Measurements from ENCODE around the gene POMT1.

GRCh38 chr9:131461166-131461565, 41.6 kb upstream of the POMT1 start:
- TF ChIP-seq, protein P1, sequence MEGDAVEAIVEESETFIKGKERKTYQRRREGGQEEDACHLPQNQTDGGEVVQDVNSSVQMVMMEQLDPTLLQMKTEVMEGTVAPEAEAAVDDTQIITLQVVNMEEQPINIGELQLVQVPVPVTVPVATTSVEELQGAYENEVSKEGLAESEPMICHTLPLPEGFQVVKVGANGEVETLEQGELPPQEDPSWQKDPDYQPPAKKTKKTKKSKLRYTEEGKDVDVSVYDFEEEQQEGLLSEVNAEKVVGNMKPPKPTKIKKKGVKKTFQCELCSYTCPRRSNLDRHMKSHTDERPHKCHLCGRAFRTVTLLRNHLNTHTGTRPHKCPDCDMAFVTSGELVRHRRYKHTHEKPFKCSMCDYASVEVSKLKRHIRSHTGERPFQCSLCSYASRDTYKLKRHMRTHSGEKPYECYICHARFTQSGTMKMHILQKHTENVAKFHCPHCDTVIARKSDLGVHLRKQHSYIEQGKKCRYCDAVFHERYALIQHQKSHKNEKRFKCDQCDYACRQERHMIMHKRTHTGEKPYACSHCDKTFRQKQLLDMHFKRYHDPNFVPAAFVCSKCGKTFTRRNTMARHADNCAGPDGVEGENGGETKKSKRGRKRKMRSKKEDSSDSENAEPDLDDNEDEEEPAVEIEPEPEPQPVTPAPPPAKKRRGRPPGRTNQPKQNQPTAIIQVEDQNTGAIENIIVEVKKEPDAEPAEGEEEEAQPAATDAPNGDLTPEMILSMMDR (IDR thresholded peaks at IDR 0.05): no peak
- no peak for TF ChIP-seq EZH2phosphoT487 (IDR thresholded peaks at IDR 0.05)
- no peak for TF ChIP-seq EZH2 (IDR thresholded peaks at IDR 0.05)
